DMS53 (cell line): ENCODE results near the gene SCRN3.
"Not testable (repeated sequence)": the region's sequence is repeated elsewhere in the genome, so short reads cannot be mapped to it uniquely, and the experiment has no call there.

Source experiments
- DNase-seq: peaks from one replicate; lab custom pipeline; 2025; lab: John Stamatoyannopoulos, UW

The SCRN3 gene

GRCh38 chr2:174395284-174395968 is at the start of gene SCRN3:
TSS of gene SCRN3 (plus strand) at chr2:174395730. CDS start at chr2:174398284, 2,554 bp downstream.
- DNase-seq, result peak; percentile 97

- DNase-seq, result peak; percentile 56
Measured at GRCh38 chr2:174350018-174350417, 45.5 kb upstream of the SCRN3 start.

GRCh38 chr2:174350593-174351181 is 44.8 kb upstream of the SCRN3 start:
- no peak for DNase-seq

GRCh38 chr2:174353004-174353403 is 42.5 kb upstream of the SCRN3 start:
- no peak for DNase-seq

- no peak for DNase-seq
Measured at GRCh38 chr2:174356347-174356746, 39.2 kb upstream of the SCRN3 start.

- DNase-seq, result not testable (repeated sequence)
Measured at GRCh38 chr2:174359663-174360062, 35.9 kb upstream of the SCRN3 start.

- DNase-seq, result no peak
Measured at GRCh38 chr2:174362949-174363348, 32.6 kb upstream of the SCRN3 start.

- DNase-seq, result not testable (repeated sequence)
Measured at GRCh38 chr2:174363492-174364225, 31.9 kb upstream of the SCRN3 start.

GRCh38 chr2:174364628-174365027 is 30.9 kb upstream of the SCRN3 start:
- DNase-seq, result no peak

GRCh38 chr2:174365571-174365970 is 30.0 kb upstream of the SCRN3 start:
- no peak for DNase-seq

GRCh38 chr2:174368691-174369090 is 26.8 kb upstream of the SCRN3 start:
- no peak for DNase-seq

GRCh38 chr2:174376967-174377366 is 18.6 kb upstream of the SCRN3 start:
- DNase-seq, result no peak

- DNase-seq, result peak; percentile 14
Measured at GRCh38 chr2:174383796-174384195, 11.7 kb upstream of the SCRN3 start.

- no peak for DNase-seq
Measured at GRCh38 chr2:174385201-174385600, 10.3 kb upstream of the SCRN3 start.

GRCh38 chr2:174388706-174389105 is 6.8 kb upstream of the SCRN3 start:
- DNase-seq, result not testable (repeated sequence)

- DNase-seq, result no peak
Measured at GRCh38 chr2:174389542-174389941, 6.0 kb upstream of the SCRN3 start.

- DNase-seq, result not testable (repeated sequence)
Measured at GRCh38 chr2:174390303-174390702, 5.2 kb upstream of the SCRN3 start.

GRCh38 chr2:174392706-174393105 is 2.8 kb upstream of the SCRN3 start:
- no peak for DNase-seq

GRCh38 chr2:174395969-174396630 is 570 bp downstream of the SCRN3 start:
- DNase-seq, result peak; percentile 87

GRCh38 chr2:174397773-174398172 is 2.2 kb downstream of the SCRN3 start:
- DNase-seq, result no peak

GRCh38 chr2:174399171-174399570 is 3.6 kb downstream of the SCRN3 start:
- no peak for DNase-seq

- no peak for DNase-seq
Measured at GRCh38 chr2:174400853-174401252, 5.3 kb downstream of the SCRN3 start.

- no peak for DNase-seq
Measured at GRCh38 chr2:174403628-174404027, 8.1 kb downstream of the SCRN3 start.
